ENCODE data around the gene PARD3.
"Not testable (repeated sequence)": the region's sequence is repeated elsewhere in the genome, so short reads cannot be mapped to it uniquely, and the experiment has no call there.

The PARD3 gene

GRCh38 chr10:34651416-34652195, 163.5 kb downstream of the PARD3 start:
- Histone ChIP-seq H3K27ac (ENCODE audit: low read length) (peak overlapping the region; percentile 24), H3K9ac (ENCODE audit: low read length in 2 of 2) (no peak overlapping the region), H3K9me3 (ENCODE audit: control insufficient read depth in 2 of 2, low read length in 2 of 2) (no peaks in the 10 kb centered on the region), H3K36me3 (ENCODE audit: control insufficient read depth in 2 of 2, insufficient read depth in 2 of 2, low read length in 2 of 2) (no peaks in the 10 kb centered on the region), H3K4me3 (ENCODE audit: low read length in 2 of 2) (peak overlapping the region; percentile 21 to 52), H3K4me1 (ENCODE audit: control insufficient read depth, insufficient read depth, low read length) (peaks cover 20% of the 10 kb centered on the region), H3K27me3 (ENCODE audit: control insufficient read depth in 1 of 2, insufficient read depth in 2 of 2, low read length in 2 of 2) (no peaks in the 10 kb centered on the region)

DNA sequence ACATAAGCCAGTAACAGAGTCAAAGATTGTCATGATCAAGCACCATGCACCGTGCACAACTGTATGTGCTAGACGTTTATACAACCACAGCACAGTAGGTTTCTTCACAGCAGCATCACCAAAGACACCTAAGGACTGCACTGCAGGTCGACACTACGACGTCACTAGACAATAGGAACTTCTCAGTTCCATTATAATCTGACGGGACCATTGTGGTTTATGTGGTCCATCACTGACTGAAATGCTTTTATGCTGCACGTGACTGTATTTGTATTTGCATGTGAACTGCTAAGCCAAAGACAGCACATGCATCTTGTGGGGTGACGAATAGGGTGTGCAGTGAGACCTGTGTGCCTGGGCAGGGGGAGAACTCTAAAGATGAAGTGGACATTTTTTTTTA, 164.9 kb downstream of the PARD3 start:
- Histone ChIP-seq H3K4me3 (ENCODE audit: low read length in 2 of 2) (no peak overlapping the region), H3K27me3 (ENCODE audit: control insufficient read depth in 1 of 2, insufficient read depth in 2 of 2, low read length in 2 of 2) (no peaks in the 10 kb centered on the region), H3K4me1 (ENCODE audit: control insufficient read depth, insufficient read depth, low read length) (peaks cover 20% of the 10 kb centered on the region), H3K9ac (ENCODE audit: low read length in 2 of 2) (no peak overlapping the region), H3K27ac (ENCODE audit: low read length) (no peak overlapping the region), H3K36me3 (ENCODE audit: control insufficient read depth in 2 of 2, insufficient read depth in 2 of 2, low read length in 2 of 2) (no peaks in the 10 kb centered on the region), H3K9me3 (ENCODE audit: control insufficient read depth in 2 of 2, low read length in 2 of 2) (no peaks in the 10 kb centered on the region)

DNA sequence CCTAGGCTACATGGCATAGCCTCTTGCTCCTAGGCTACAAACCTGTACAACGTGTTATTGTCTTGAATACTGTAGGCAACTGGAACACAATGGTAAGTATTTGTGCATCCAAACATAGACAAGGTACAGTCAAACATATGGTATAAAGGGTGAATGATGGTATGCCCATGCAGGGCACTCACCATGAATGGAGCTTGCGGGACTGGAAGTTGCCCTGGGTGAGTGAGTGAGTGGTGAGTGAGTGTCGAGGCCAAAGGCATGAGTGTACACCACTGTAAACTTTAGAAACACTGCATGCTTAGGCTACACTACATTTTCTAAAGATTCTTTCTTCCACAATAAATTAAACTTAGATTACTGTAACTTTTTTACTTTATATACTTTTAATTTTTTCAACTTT, 165.7 kb downstream of the PARD3 start:
- Histone ChIP-seq H3K9ac (ENCODE audit: low read length in 2 of 2) (no peak overlapping the region), H3K36me3 (ENCODE audit: control insufficient read depth in 2 of 2, insufficient read depth in 2 of 2, low read length in 2 of 2) (no peaks in the 10 kb centered on the region), H3K4me1 (ENCODE audit: control insufficient read depth, insufficient read depth, low read length) (peaks cover 20% of the 10 kb centered on the region), H3K27me3 (ENCODE audit: control insufficient read depth in 1 of 2, insufficient read depth in 2 of 2, low read length in 2 of 2) (no peaks in the 10 kb centered on the region), H3K27ac (ENCODE audit: low read length) (no peak overlapping the region), H3K4me3 (ENCODE audit: low read length in 2 of 2) (no peak overlapping the region), H3K9me3 (ENCODE audit: control insufficient read depth in 2 of 2, low read length in 2 of 2) (no peaks in the 10 kb centered on the region)

DNA sequence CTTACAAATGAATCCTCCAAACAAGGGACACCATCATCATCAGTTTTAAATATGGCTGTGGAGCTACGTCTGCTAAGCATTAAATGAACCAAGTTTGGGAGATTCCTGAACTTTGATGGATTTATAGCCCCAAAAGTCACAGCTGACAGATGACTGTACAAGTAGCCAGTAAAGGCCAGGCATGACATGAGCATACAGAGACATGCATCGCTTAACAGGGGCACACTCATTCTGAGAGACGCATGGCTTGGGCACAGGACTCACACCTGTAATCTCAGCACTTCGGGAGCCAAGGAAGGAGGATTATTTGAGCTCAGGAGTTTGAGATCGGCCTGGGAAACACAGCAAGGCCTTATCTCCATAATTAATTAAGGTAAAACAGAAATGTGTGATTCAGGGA, 166.2 kb downstream of the PARD3 start:
- H3K4me3 ChIP-seq (ENCODE audit: low read length in 2 of 2) = no peak overlapping the region
- peaks cover 20% of the 10 kb centered on the region for H3K4me1 ChIP-seq (ENCODE audit: control insufficient read depth, insufficient read depth, low read length)
- H3K36me3 ChIP-seq (ENCODE audit: control insufficient read depth in 2 of 2, insufficient read depth in 2 of 2, low read length in 2 of 2) = no peaks in the 10 kb centered on the region
- H3K9ac ChIP-seq (ENCODE audit: low read length in 2 of 2) = no peak overlapping the region
- no peak overlapping the region for H3K27ac ChIP-seq (ENCODE audit: low read length)
- no peaks in the 10 kb centered on the region for H3K9me3 ChIP-seq (ENCODE audit: control insufficient read depth in 2 of 2, low read length in 2 of 2)
- H3K27me3 ChIP-seq (ENCODE audit: control insufficient read depth in 1 of 2, insufficient read depth in 2 of 2, low read length in 2 of 2) = no peaks in the 10 kb centered on the region

DNA sequence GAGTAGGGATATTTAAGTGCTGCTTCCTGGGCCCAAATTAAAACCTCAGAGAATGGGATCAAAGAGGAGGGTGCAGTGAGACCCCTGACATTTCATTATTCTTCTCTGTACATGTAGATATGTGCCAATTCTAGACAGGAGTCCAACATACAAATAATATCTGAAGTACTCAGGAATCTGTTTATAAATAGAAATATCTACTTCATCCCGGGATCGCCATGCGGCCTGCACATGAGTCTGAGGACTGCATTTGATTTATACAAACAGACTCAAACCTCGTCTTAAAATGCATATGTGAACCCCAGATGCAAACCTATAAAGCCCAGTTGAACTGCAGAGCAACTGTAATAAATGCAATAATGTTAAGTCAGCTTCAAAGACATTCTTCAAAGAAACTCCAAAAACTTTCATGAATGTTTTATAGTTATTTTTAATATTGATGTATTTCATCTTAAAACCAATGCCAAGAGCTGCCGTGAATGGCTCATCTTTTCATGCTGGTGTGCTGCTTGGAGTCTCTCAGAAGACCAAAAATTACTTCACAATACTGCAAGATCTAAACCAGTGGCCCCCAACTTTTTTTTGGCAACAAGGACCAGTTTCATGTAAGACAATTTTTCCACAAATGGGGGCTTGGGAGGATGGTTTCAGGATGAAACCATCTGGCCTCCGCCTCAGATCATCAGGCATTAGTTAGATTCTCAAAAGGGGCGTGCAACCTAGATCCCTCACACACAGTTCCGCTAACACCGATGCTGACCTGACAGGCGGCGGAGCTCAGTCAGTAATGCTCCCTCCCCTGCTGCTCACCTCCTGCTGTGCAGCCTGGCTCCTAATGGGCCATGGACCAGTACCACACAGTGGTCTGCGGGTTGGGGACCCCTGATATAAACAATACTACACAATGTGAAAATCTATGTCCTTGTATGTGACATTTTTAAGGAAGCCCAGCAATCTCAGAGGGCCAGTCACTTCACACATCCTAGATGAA, 166.9 kb downstream of the PARD3 start:
- Histone ChIP-seq H3K4me3 (ENCODE audit: low read length in 2 of 2) (no peak overlapping the region), H3K4me1 (ENCODE audit: control insufficient read depth, insufficient read depth, low read length) (peaks cover 21% of the 10 kb centered on the region), H3K27ac (ENCODE audit: low read length) (no peak overlapping the region), H3K27me3 (ENCODE audit: control insufficient read depth in 1 of 2, insufficient read depth in 2 of 2, low read length in 2 of 2) (no peaks in the 10 kb centered on the region), H3K36me3 (ENCODE audit: control insufficient read depth in 2 of 2, insufficient read depth in 2 of 2, low read length in 2 of 2) (no peaks in the 10 kb centered on the region), H3K9ac (ENCODE audit: low read length in 2 of 2) (no peak overlapping the region), H3K9me3 (ENCODE audit: control insufficient read depth in 2 of 2, low read length in 2 of 2) (no peaks in the 10 kb centered on the region)

GRCh38 chr10:34647160-34647559, 167.9 kb downstream of the PARD3 start:
- Histone ChIP-seq H3K9ac (ENCODE audit: low read length in 2 of 2) (no peak overlapping the region), H3K27me3 (ENCODE audit: control insufficient read depth in 1 of 2, insufficient read depth in 2 of 2, low read length in 2 of 2) (no peaks in the 10 kb centered on the region), H3K9me3 (ENCODE audit: control insufficient read depth in 2 of 2, low read length in 2 of 2) (no peaks in the 10 kb centered on the region), H3K36me3 (ENCODE audit: control insufficient read depth in 2 of 2, insufficient read depth in 2 of 2, low read length in 2 of 2) (no peaks in the 10 kb centered on the region), H3K27ac (ENCODE audit: low read length) (no peak overlapping the region), H3K4me1 (ENCODE audit: control insufficient read depth, insufficient read depth, low read length) (peaks cover 26% of the 10 kb centered on the region), H3K4me3 (ENCODE audit: low read length in 2 of 2) (no peak overlapping the region)

GRCh38 chr10:34646331-34646730, 168.8 kb downstream of the PARD3 start:
- H3K4me3 ChIP-seq (ENCODE audit: low read length in 2 of 2) = no peak overlapping the region
- no peak overlapping the region for H3K9ac ChIP-seq (ENCODE audit: low read length in 2 of 2)
- H3K27ac ChIP-seq (ENCODE audit: low read length) = no peak overlapping the region
- H3K36me3 ChIP-seq (ENCODE audit: control insufficient read depth in 2 of 2, insufficient read depth in 2 of 2, low read length in 2 of 2) = no peaks in the 10 kb centered on the region
- H3K27me3 ChIP-seq (ENCODE audit: control insufficient read depth in 1 of 2, insufficient read depth in 2 of 2, low read length in 2 of 2) = no peaks in the 10 kb centered on the region
- peaks cover 23% of the 10 kb centered on the region for H3K4me1 ChIP-seq (ENCODE audit: control insufficient read depth, insufficient read depth, low read length)
- no peaks in the 10 kb centered on the region for H3K9me3 ChIP-seq (ENCODE audit: control insufficient read depth in 2 of 2, low read length in 2 of 2)

GRCh38 chr10:34644815-34645214, 170.3 kb downstream of the PARD3 start:
- H3K9me3 ChIP-seq (ENCODE audit: control insufficient read depth in 2 of 2, low read length in 2 of 2); H3K9ac ChIP-seq (ENCODE audit: low read length in 2 of 2); H3K27ac ChIP-seq (ENCODE audit: low read length); H3K27me3 ChIP-seq (ENCODE audit: control insufficient read depth in 1 of 2, insufficient read depth in 2 of 2, low read length in 2 of 2); H3K36me3 ChIP-seq (ENCODE audit: control insufficient read depth in 2 of 2, insufficient read depth in 2 of 2, low read length in 2 of 2); H3K4me3 ChIP-seq (ENCODE audit: low read length in 2 of 2): not testable (repeated sequence)
- H3K4me1 ChIP-seq (ENCODE audit: control insufficient read depth, insufficient read depth, low read length) = peaks cover 23% of the 10 kb centered on the region

DNA sequence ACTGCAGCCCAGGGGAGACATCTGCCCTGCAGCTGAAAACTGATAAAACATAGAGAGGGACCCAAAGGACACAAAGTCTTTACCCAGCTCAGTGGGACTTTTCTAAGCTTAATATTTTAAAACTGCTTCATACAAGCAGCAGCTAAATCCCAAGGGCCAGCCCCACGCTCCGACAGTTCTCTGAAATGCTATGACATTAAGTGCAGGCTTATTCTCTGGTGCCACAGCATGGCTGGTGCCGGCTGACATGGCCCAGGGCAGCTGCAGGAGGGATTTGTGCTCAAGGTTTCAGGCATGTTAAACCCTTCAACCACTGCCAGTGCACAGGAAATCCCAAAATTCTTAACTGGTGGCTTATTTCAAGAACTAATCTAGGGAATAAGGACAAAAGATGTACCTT, 170.9 kb downstream of the PARD3 start:
- Histone ChIP-seq H3K4me1 (ENCODE audit: control insufficient read depth, insufficient read depth, low read length) (peaks cover 27% of the 10 kb centered on the region), H3K9me3 (ENCODE audit: control insufficient read depth in 2 of 2, low read length in 2 of 2) (no peaks in the 10 kb centered on the region), H3K36me3 (ENCODE audit: control insufficient read depth in 2 of 2, insufficient read depth in 2 of 2, low read length in 2 of 2) (no peaks in the 10 kb centered on the region), H3K9ac (ENCODE audit: low read length in 2 of 2) (no peak overlapping the region), H3K27me3 (ENCODE audit: control insufficient read depth in 1 of 2, insufficient read depth in 2 of 2, low read length in 2 of 2) (no peaks in the 10 kb centered on the region), H3K4me3 (ENCODE audit: low read length in 2 of 2) (no peak overlapping the region), H3K27ac (ENCODE audit: low read length) (no peak overlapping the region)

- H3K27me3 ChIP-seq (ENCODE audit: control insufficient read depth in 1 of 2, insufficient read depth in 2 of 2, low read length in 2 of 2) = no peaks in the 10 kb centered on the region
- H3K4me1 ChIP-seq (ENCODE audit: control insufficient read depth, insufficient read depth, low read length) = peaks cover 30% of the 10 kb centered on the region
- no peaks in the 10 kb centered on the region for H3K36me3 ChIP-seq (ENCODE audit: control insufficient read depth in 2 of 2, insufficient read depth in 2 of 2, low read length in 2 of 2)
- H3K4me3 ChIP-seq (ENCODE audit: low read length in 2 of 2) = no peak overlapping the region
- H3K27ac ChIP-seq (ENCODE audit: low read length) = no peak overlapping the region
- H3K9ac ChIP-seq (ENCODE audit: low read length in 2 of 2) = no peak overlapping the region
- H3K9me3 ChIP-seq (ENCODE audit: control insufficient read depth in 2 of 2, low read length in 2 of 2) = no peaks in the 10 kb centered on the region
Observed at GRCh38 chr10:34643620-34644019, 171.5 kb downstream of the PARD3 start.

Measured in stomach smooth muscle (tissue), 2 donors.